ENCODE data around the gene TIMM29. TPM values are rescaled to one million over a fixed set of nuclear protein-coding genes. Genes with fewer than 3 reads are reported as not detected.

The TIMM29 gene
- total RNA-seq, 2 experiments from 2014 or later, result 27.3 to 28.3 TPM

- Histone ChIP-seq H3K9me3 (ENCODE audit: low read length) (no peaks in the 10 kb centered on the region), H3K79me2 (ENCODE audit: insufficient read depth, low read depth, low read length) (peaks cover 91% of the 10 kb centered on the region), H3K9me2 (ENCODE audit: insufficient read depth, low read length) (no peaks in the 10 kb centered on the region), H3K27ac (ENCODE audit: low read depth, low read length, poor library complexity, severe bottlenecking) (no peak overlapping the region), H3K4me3 (ENCODE audit: low read depth, low read length, poor library complexity, severe bottlenecking) (no peak overlapping the region), H3K4me2 (ENCODE audit: low read length) (no peak overlapping the region), H3K4me1 (ENCODE audit: insufficient read depth, low read length, poor library complexity, severe bottlenecking) (peaks cover 52% of the 10 kb centered on the region), H3K36me3 (ENCODE audit: insufficient read depth, low read length) (peaks cover 35% of the 10 kb centered on the region), H4K20me1 (ENCODE audit: insufficient read depth, low read length) (no peaks in the 10 kb centered on the region), H2AFZ (ENCODE audit: low read length) (no peak overlapping the region)
- intact Hi-C loops (cut with micrococcal nuclease; ENCODE audit: unreplicated experiment), result no loop called here
- ChIA-PET CTCF (ENCODE audit: unreplicated experiment) (interaction anchor here (0.5 kb wide), 1 partner anchor 59 kb away, joined by 3 read pairs; no protein-coding TSS in a partner anchor), POLR2A (no interaction called here)
- no peak for TF ChIP-seq EZH2phosphoT487 (IDR thresholded peaks at IDR 0.05; ENCODE audit: borderline replicate concordance, low read depth, low read length)
- no peak for TF ChIP-seq CTCF (conservative IDR thresholded peaks at IDR 0.05; ENCODE audit: low read length)
- DNase-seq (ENCODE audit: low spot score), result no peak
- no TSS peak for BruUV-seq (replicated peaks)
Observed at GRCh38 chr19:10882108-10882457, 46.5 kb upstream of the TIMM29 start.

- intact Hi-C loops (cut with micrococcal nuclease; ENCODE audit: unreplicated experiment), result no loop called here
- no peaks in the 10 kb centered on the region for H4K20me1 ChIP-seq (ENCODE audit: insufficient read depth, low read length)
- CTCF ChIA-PET (ENCODE audit: unreplicated experiment), result no interaction called here
- POLR2A ChIA-PET, result no interaction called here
- peaks cover 52% of the 10 kb centered on the region for H3K4me1 ChIP-seq (ENCODE audit: insufficient read depth, low read length, poor library complexity, severe bottlenecking)
- H2AFZ ChIP-seq (ENCODE audit: low read length), result no peak overlapping the region
- no peak overlapping the region for H3K27ac ChIP-seq (ENCODE audit: low read depth, low read length, poor library complexity, severe bottlenecking)
- no TSS peak for BruUV-seq (replicated peaks)
- TF ChIP-seq CTCF (conservative IDR thresholded peaks at IDR 0.05; ENCODE audit: low read length) (no peak), EZH2phosphoT487 (IDR thresholded peaks at IDR 0.05; ENCODE audit: borderline replicate concordance, low read depth, low read length) (no peak)
- H3K4me2 ChIP-seq (ENCODE audit: low read length), result no peak overlapping the region
- H3K9me3 ChIP-seq (ENCODE audit: low read length), result no peaks in the 10 kb centered on the region
- no peak overlapping the region for H3K4me3 ChIP-seq (ENCODE audit: low read depth, low read length, poor library complexity, severe bottlenecking)
- no peaks in the 10 kb centered on the region for H3K9me2 ChIP-seq (ENCODE audit: insufficient read depth, low read length)
- peaks cover 35% of the 10 kb centered on the region for H3K36me3 ChIP-seq (ENCODE audit: insufficient read depth, low read length)
- H3K79me2 ChIP-seq (ENCODE audit: insufficient read depth, low read depth, low read length), result peaks cover 83% of the 10 kb centered on the region
- no peak for DNase-seq (ENCODE audit: low spot score)
Observed at GRCh38 chr19:10884274-10884673, 44.3 kb upstream of the TIMM29 start.

- Histone ChIP-seq H3K79me2 (ENCODE audit: insufficient read depth, low read depth, low read length) (peaks cover 83% of the 10 kb centered on the region), H3K36me3 (ENCODE audit: insufficient read depth, low read length) (peaks cover 34% of the 10 kb centered on the region), H3K4me1 (ENCODE audit: insufficient read depth, low read length, poor library complexity, severe bottlenecking) (peaks cover 46% of the 10 kb centered on the region), H2AFZ (ENCODE audit: low read length) (no peak overlapping the region), H3K4me3 (ENCODE audit: low read depth, low read length, poor library complexity, severe bottlenecking) (no peak overlapping the region), H3K27ac (ENCODE audit: low read depth, low read length, poor library complexity, severe bottlenecking) (no peak overlapping the region), H3K9me3 (ENCODE audit: low read length) (no peaks in the 10 kb centered on the region), H3K9me2 (ENCODE audit: insufficient read depth, low read length) (no peaks in the 10 kb centered on the region), H4K20me1 (ENCODE audit: insufficient read depth, low read length) (no peaks in the 10 kb centered on the region), H3K4me2 (ENCODE audit: low read length) (no peak overlapping the region)
- BruUV-seq (replicated peaks), result no TSS peak
- intact Hi-C loops (cut with micrococcal nuclease; ENCODE audit: unreplicated experiment), result no loop called here
- no peak for TF ChIP-seq EZH2phosphoT487 (IDR thresholded peaks at IDR 0.05; ENCODE audit: borderline replicate concordance, low read depth, low read length)
- TF ChIP-seq CTCF (conservative IDR thresholded peaks at IDR 0.05; ENCODE audit: low read length), result no peak
- no peak for DNase-seq (ENCODE audit: low spot score)
- CTCF ChIA-PET (ENCODE audit: unreplicated experiment), result interaction anchor here (0.6 kb wide), 2 partner anchors 13 to 1848 kb away, joined by 4 to 7 read pairs; no protein-coding TSS in a partner anchor
- POLR2A ChIA-PET, result interaction anchor here (0.6 kb wide), 1 partner anchor 304 kb away, joined by 3 read pairs; no protein-coding TSS in a partner anchor
Observed at GRCh38 chr19:10885201-10886169, 43.1 kb upstream of the TIMM29 start.
